HG02763 (cell line): Measurements from ENCODE around the gene PTGFRN.

ENCODE experiments used
- ATAC-seq: cut with Tn5 transposase; IDR thresholded peaks from one replicate; pipeline ENCODE4 v1.9.1; 2021; ENCODE audit warnings: mild to moderate bottlenecking, moderate library complexity; ENCODE audit not compliant: unreplicated experiment

Gene PTGFRN

GRCh38 chr1:116991918-116992317 is 82.2 kb downstream of the PTGFRN start:
- ATAC-seq, result no peak

GRCh38 chr1:116993286-116993685 is 83.6 kb downstream of the PTGFRN start:
- ATAC-seq, result no peak

GRCh38 chr1:116994411-116994810 is 84.7 kb downstream of the PTGFRN start:
- no peak for ATAC-seq

GRCh38 chr1:116997066-116997465 is 87.3 kb downstream of the PTGFRN start:
- ATAC-seq, result no peak

GRCh38 chr1:116997636-116998035 is 87.9 kb downstream of the PTGFRN start:
- ATAC-seq, result no peak

GRCh38 chr1:116999596-116999995 is 89.9 kb downstream of the PTGFRN start:
- no peak for ATAC-seq

GRCh38 chr1:117000142-117000541 is 90.4 kb downstream of the PTGFRN start:
- no peak for ATAC-seq

GRCh38 chr1:117001254-117001927 is 91.7 kb downstream of the PTGFRN start, which contains the start of gene CD101:
Gene CD101 (plus strand): TSS chr1:117001760. CDS start chr1:117001818, 58 bp downstream.
- ATAC-seq, result peak; percentile 92

GRCh38 chr1:117003223-117003875 is 93.6 kb downstream of the PTGFRN start:
- ATAC-seq, result no peak

GRCh38 chr1:117007719-117008013 is 98.0 kb downstream of the PTGFRN start:
- ATAC-seq, result no peak

GRCh38 chr1:117008656-117009055 is 98.9 kb downstream of the PTGFRN start:
- ATAC-seq, result no peak

- ATAC-seq, result no peak
These were observed 99.4 kb downstream of the PTGFRN start for GRCh38 chr1:117009132-117009531.

GRCh38 chr1:117010310-117010969 is 100.7 kb downstream of the PTGFRN start:
- no peak for ATAC-seq

- no peak for ATAC-seq
These were observed 101.6 kb downstream of the PTGFRN start for GRCh38 chr1:117011334-117011733.

GRCh38 chr1:117013309-117013858 is 103.7 kb downstream of the PTGFRN start:
- ATAC-seq, result no peak

- ATAC-seq, result no peak
These were observed 104.5 kb downstream of the PTGFRN start for GRCh38 chr1:117014209-117014608.

GRCh38 chr1:117015724-117016123 is 106.0 kb downstream of the PTGFRN start:
- ATAC-seq, result no peak

GRCh38 chr1:117017062-117017461 is 107.3 kb downstream of the PTGFRN start:
- peak; percentile 25 for ATAC-seq

- peak; percentile 69 for ATAC-seq
These were observed 107.9 kb downstream of the PTGFRN start for GRCh38 chr1:117017648-117018047.

GRCh38 chr1:117020526-117021156 is 110.9 kb downstream of the PTGFRN start:
- ATAC-seq, result no peak

- ATAC-seq, result no peak
These were observed 112.4 kb downstream of the PTGFRN start for GRCh38 chr1:117022114-117022513.
